T-helper 22 cell (primary cell): ENCODE data around the gene UTP11.

Experiments
- DNase-seq: peaks from one replicate; pipeline ENCODE4 v3.0.0-alpha.2; 2020; ENCODE audit warnings: low read depth

The UTP11 gene

GRCh38 chr1:38046333-38046883 lies 33.9 kb downstream of the UTP11 start, which contains the start of gene POU3F1:
Gene POU3F1, minus strand, starts transcription at chr1:38046793. Its CDS starts 50 bp downstream, at chr1:38046743.
- peak; percentile 11 for DNase-seq

GRCh38 chr1:38046884-38047602 lies 34.5 kb downstream of the UTP11 start:
- DNase-seq = peak; percentile 73

DNA sequence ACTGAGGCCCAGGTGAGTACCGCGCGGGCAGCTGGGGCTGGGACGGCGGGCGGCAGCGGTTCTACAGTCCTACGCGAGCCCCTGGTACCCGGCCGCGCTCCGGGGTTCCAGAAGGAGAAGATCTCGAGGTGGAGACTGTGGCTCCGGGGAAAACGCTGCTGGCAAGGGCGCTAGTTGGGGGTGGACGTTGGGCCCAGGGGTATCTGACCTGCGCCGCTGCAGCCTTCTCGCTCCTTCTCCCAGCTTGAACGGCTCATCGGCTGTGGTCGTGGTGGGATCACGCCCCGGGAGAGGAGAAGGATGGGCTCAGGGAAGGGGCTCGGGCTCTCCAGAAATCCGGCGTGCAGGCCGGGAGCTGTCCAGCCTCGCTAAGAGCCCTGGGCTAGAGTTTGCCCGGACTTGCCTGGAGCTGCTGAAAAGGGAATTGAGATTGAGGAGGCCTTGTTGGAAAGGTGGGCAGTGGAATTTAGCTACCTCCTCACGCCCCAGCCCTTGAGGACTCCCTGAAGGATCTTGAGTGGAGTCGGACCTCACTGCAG lies 35.1 kb downstream of the UTP11 start:
- DNase-seq = no peak

DNA sequence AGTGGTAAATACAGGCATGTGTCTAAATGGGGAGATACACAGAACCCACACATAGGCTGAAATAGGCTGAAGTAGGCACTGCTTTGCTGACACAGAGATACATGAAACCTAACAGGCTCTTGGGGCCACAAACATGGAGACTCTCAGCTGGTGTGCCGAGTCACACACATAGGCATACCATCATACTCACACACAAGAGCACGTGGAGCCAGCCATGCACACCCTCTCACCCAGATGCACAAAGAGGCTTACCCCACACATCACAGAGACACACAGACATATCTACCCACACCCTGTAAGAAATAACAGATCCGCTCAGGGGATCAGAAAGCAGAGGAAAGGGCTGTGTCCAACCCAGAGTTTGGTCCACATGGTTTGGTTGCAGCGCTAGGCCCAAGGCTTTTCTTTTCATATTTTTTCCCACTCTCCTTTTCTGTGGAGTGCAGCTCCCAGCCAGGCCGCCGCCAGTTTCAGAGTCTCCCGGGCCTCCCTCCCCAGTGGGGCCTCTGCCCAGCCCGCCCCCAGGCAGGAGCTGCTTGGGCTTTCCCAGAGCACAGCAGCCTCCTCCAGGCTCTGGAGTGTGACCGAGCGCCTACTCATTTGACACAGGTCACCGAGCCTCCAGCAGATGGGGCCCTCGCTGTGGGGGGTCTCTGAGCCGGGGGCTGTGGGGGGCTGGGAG lies 38.0 kb downstream of the UTP11 start:
- DNase-seq = no peak

GRCh38 chr1:38051079-38051543 lies 38.6 kb downstream of the UTP11 start:
- no peak for DNase-seq

DNA sequence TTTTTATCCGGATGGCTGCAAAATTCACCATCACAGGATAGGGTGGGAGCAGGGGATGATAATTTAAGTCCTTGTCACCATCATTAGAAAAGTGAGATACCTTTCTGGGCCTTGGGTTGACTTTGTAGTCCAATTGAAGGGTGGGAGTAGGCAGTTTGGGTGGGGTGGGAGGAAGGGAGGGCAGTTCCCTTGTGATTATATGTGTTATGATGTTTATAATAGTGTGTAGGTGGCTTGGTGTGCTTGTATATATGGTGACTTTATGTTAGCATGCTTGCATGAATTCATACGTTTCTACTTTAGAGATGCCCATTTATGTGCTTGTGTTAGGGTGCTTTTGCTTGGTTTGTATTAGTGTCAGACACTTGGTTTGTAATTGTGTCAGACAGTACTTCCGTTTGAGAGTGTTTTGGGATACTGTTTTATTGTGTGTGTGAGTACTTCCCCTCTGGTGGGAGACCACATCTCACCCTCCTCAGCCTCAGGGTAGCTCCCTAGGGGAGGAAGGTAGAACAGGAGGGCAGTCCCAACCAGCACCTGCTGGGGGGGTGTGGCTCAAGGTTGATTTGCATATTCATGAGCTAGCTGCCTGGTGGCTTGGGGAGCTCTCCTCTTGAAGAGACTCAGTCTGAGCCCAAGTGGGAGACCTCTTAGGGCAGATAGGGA lies 40.3 kb downstream of the UTP11 start:
- DNase-seq = no peak

GRCh38 chr1:38053416-38054091 lies 41.0 kb downstream of the UTP11 start:
- DNase-seq = no peak

DNA sequence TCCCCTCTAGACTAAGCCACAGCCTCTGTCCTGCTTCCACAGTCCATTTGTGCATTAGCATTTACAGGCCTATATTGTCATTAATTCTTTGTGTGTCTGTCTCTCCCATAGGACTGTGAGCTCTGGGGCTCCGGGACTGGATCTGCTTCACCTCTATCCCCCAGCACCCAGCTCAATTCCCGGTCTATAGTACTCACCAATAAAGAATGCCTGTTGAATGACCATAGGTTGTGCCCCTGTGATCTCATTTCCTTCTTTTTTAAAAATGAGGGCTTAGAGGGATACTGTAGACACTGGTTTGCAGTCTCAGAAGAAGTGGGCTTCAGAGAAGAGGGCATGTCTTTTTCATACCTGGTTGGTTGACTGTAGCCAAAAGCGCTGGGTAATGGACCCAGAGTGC lies 42.9 kb downstream of the UTP11 start:
- DNase-seq = no peak

- no peak for DNase-seq
Observed at GRCh38 chr1:38055965-38056364, 43.4 kb downstream of the UTP11 start.

DNA sequence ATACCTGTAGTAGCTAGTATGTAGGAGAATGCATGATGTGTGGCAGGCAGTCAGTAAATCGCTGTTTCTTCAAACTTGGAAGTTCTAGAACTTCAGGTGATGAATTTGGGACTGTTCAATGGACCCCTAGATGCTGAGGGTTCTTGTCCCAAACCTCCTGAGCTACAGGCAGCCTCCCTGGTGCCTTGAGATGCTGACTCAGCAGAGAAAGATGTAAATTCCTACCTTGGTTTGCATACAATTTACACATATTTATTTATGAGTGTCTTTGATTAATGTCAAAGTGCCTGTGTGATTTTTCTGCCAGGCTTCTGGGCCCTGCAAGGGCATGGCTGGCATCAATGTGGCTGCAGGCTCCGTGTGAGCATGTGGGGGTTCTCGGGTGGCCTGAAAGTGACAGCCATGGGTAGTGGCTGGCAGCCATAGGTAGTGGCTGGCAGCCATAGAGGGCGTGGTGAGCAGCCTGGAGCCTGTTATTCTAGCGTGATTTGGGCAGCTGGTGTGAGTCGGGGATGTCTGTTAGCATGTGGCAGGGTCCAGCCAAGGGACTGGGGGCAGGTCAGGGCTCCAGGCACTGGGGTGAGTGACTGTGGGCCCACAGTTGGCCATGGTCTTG lies 47.2 kb downstream of the UTP11 start:
- DNase-seq = no peak

- DNase-seq = no peak
Observed at GRCh38 chr1:38060498-38060897, 48.0 kb downstream of the UTP11 start.

DNA sequence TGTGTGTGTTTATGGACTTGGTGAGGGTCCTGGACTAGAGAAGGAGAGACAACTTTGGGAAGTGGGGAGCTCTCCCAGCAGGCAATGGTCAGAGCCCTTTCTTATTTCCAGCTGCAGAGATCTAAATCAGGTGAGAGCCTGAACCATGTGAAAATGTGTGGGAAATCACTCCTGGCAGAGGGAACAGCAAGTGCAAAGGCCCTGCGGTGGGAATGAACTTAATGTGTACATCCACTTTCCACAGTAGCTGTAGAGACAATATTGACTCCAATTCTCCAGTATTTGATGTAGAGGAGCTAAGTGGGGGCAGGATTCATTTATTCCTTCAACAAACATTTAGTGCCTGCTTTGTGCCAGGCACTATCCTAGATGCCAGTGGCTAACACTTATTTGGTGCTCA lies 48.8 kb downstream of the UTP11 start:
- no peak for DNase-seq

- DNase-seq = no peak
Observed at GRCh38 chr1:38061883-38062328, 49.4 kb downstream of the UTP11 start.

DNA sequence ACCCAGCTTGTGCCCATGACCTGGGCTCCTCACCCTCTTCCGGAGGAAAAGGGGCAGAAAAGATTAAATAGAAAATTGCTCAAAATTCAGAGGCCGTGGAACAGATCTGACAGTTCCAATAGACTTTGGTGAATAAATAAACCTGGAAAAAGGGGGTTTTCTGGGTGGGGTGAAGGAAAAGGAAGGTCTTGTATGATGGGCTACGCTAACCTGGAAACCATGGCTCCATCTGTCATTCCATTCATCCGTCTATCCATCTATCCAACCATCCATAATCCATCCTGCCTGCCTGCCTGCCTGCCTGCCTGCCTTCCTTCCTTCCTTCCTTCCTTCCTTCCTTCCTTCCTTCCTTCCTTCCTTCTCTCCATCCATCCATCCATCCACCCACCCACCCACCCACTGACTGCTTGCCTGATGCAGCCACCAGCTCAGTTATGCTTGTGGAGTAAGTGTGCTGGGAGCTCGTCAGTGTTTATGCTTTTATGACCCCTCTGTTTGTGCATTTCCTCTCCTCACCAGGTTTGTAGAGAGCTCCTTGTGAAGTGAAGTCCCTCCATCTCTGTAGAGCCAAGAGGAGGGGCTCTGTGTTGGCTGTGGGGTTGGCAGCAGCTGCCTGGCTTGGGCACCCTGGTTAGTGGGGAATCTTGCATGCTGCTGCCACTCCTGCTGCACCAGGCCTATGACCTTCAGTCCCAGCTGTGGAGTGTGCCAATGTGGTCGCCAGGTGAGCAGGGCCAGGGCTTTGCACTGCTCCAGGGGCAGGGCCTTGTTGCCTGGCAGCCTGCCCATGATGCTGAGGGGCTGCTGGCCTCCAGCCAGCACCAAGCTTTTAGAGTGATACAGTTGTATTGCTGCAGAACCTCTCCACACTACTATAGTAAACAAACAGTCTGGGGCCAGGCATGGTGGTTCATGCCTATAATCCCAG lies 50.1 kb downstream of the UTP11 start:
- no peak for DNase-seq

DNA sequence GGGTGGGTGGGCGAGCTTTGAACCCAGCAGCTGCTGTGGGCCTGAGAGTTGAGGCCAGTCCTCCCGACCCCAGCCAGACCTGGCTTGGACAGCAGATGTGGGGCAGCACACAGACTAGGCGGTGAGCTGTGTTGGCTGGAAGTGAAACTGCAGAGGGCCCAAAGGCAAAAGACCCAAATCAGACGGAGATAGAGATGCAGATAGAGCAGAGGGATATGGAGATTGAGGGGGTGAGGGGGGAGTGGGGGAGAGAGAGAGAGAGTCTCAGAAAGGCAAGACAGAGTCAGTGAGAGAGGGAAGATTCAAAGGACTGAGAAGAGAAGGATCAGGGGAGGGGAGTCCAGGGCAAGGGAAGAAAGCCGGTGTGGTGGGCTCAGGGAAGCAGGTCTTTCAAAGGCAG lies 51.1 kb downstream of the UTP11 start:
- no peak for DNase-seq

GRCh38 chr1:38064197-38064903 lies 51.8 kb downstream of the UTP11 start:
- DNase-seq = no peak

DNA sequence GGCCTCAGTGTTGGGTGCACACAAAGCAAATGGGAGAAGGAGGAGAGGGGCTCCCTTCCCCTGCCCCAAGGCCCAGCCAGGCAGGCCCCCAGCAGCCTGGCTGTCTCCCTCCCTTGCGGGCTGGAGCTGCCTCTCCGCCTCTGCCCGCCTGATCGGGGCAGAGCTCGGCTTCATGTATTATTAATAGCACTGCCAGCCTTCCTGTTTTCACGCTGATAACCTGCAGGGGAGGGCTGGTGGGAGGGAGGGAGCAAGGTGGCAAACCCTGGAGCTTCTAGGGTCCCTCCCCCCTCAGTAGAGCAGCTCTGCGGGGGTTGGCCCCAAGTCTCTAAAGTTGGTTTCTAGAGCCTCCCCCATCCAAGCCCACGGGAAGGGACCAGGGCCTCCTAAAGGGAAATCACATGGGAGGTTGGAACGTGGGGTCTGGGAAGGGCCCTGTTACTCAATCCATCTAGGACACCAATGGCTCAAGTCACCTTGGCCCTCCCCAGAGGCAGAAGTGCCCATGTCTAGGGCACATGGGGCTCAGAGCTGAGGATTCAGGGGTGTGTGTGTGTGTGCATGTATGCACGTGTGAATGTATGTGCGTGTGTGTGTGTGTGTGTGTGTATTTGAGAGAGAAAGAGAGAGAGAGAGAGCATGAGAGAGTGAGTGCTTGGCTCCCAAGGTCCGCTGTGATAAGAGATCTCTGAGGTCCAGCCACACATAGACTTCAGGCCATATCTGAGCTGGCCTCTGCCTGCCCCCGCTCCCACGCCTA lies 55.9 kb downstream of the UTP11 start:
- no peak for DNase-seq

DNA sequence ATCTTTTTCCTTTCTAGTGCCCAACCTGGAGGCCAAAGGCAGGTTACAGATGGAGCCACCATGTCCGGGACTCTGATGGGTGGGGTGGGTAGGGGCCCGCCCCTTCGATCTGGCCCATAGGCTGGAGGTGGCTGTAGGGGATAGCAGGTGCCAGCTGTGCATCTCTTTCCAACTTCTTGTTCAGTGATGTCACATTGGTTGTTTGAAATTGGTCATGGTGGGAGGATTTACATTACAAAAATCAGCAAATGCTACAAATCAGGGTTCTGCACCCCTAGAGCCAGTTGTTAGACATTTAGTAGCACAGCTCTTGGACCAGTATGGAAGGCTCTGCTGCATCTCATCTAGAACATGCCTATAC lies 56.4 kb downstream of the UTP11 start:
- DNase-seq = no peak
